Measurements from ENCODE around the gene RAP2A.

DNA sequence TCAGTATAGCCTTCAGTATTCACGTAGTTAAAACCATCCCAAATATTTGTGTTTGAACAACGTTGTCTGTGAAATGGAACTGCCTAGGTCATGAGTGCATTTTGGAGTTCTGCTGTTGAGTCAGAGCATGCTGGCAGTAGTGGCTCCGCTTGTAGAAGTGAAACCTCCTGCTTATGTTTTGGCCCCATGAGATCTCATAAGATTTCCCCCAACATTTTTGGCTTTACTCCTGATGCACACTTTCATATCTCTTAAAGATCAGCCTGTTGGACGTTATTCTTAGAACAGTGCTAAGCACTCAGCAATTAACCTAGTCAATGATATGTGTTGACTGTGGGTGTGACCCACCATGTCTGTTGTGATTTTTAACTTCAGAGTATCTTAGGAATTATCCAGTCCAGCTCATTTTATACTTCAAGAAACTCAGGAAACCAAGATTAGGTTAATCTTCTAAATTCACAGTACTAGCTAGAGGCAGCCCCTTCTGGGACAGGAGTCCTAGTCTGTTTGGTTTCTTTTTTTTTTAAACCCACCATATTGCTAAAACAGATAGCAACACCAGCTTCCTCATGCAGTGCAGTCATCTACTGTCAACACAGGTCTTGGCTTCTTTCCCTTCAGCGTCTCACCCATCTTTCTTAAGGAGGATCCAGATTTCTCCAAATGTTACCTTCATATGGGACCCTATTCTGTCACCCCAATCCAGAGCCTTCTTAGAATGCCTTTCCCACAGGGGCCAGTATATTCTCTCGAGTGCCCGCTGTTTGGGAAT, 26.2 kb downstream of the RAP2A start:
- no peak for TF ChIP-seq POLR2A (IDR thresholded peaks at IDR 0.05)
- TF ChIP-seq, protein P1, sequence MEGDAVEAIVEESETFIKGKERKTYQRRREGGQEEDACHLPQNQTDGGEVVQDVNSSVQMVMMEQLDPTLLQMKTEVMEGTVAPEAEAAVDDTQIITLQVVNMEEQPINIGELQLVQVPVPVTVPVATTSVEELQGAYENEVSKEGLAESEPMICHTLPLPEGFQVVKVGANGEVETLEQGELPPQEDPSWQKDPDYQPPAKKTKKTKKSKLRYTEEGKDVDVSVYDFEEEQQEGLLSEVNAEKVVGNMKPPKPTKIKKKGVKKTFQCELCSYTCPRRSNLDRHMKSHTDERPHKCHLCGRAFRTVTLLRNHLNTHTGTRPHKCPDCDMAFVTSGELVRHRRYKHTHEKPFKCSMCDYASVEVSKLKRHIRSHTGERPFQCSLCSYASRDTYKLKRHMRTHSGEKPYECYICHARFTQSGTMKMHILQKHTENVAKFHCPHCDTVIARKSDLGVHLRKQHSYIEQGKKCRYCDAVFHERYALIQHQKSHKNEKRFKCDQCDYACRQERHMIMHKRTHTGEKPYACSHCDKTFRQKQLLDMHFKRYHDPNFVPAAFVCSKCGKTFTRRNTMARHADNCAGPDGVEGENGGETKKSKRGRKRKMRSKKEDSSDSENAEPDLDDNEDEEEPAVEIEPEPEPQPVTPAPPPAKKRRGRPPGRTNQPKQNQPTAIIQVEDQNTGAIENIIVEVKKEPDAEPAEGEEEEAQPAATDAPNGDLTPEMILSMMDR (IDR thresholded peaks at IDR 0.05), result no peak
